HG03060 (cell line): ENCODE data around the gene CASP2.

Experiments
- ATAC-seq: cut with Tn5 transposase; IDR thresholded peaks from one replicate; pipeline ENCODE4 v1.9.1; 2021; ENCODE audit warnings: low read depth, moderate number of reproducible peaks; ENCODE audit not compliant: unreplicated experiment

CASP2 gene

DNA sequence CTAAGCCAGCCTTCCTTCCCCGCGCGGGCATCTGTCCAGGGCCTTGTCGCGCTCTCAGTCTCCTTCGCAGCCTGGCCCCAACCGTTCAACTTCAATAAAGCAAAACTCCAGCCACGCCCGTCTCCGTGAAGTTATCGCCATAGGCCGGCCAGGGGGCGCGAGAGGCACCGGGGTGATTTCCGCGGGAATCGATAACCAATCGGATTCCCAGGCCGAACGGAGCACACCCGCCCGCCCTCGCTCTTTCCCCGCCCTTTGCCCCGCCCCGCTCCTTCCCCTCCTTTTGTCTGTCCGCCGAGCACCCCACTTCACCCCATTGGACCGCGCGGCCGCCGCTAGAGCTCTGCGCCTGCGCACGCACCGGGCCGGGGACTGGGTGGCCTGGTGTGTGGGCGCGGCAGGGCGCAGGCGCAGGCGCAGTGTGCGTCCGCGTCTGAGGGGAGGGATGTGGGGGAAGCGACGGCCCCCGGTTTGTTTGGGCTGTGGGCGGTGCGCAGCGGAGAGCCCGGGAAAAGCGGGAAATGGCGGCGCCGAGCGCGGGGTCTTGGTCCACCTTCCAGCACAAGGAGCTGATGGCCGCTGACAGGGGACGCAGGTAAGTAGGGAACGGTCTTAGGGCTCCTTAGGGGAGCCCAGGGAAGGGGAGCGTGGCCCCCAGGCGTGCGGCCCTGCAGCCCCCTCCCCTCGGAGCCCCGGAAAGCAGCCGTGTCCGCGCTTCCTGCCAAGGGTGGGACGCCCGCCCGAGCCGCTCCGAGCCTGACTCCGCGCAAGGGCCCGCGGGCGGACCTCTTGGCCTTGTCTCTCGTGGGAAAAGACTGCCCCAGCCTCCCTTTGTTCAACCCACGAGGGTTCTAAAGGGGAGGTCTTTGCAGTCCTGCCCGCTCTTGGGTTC, at the start of gene CASP2:
TSS of gene CASP2 (plus strand) at position 417 of the 892 bp plus-strand sequence. CDS start at position 522, 105 bp downstream.
- peak; percentile 69 for ATAC-seq

DNA sequence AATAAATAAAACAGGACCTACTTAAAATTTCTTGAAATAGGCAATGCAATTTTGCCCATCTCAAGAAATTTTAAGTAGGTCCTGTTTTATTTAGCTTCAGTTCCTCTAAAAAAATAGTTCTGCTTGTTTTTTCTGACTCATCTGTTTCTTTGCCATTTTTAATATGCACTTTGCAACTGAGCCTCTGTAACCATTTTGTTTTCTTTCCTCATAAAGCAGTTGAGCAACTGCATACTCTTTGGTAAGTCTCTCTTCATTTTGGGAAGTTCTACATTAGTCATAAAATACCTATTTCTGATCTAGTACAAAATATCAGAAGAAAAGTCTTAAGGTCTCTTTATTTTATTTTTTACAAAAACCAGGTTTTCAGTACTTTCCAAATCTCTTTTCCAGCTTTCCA, 48.3 kb upstream of the CASP2 start:
- ATAC-seq = no peak

DNA sequence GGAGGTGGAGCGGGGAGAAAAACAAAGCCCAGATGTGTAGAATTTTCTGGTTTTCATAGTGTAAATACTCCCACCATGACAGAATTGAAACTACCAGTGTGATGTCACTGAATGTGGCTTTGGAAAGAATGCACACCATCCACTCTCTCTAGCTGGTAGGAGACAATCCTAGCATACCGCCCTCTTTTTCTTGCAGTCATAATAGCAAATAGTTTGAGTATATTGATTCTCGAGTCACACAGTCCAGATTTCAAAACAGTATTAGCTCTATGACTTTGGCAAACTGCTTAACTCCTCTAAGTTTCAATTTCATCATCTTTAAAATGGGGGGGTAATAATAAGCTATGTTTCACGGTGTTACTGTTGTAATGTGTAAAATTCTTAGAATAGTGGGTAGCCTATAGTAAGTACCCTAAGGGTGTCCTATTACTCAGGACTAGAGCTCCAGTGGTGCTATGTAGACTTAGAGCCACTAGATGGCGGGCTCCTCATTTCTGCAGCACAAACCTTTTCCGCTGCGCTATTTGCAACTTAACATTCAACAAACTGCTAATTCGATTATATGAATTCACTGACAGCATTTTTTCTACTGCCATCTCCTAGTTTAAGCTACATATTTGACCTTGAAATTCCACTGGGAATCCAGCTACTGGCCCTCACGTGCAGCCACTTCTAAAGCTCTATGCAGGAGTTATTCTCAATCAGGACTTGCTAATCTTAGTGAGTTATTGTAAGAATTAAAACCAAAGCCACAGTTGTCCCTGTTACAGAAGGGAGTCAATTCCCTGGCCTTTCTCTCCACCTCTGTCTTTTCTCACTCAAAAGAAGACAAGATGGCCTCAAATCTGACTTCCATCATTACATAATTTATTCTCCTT, 47.6 kb upstream of the CASP2 start:
- peak; percentile 74 for ATAC-seq

DNA sequence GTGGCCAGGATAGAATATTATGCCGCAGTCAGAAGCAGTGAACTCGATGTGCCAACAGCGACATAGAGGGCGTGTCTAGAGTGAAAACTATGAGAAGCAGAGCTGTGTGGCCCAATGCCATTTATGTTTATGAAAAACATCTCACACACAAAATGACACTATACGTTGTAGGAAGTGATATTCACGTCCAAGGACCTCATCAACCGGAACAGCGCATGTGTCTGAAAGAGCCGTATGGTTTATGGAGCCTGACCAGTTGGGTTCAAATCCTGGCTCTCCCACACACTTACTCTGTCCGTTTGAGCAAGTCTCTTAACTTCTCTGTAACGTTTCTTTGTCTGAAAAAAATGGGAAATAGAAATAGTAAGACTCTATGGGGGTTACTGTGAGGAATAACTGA, 45.8 kb upstream of the CASP2 start:
- no peak for ATAC-seq

DNA sequence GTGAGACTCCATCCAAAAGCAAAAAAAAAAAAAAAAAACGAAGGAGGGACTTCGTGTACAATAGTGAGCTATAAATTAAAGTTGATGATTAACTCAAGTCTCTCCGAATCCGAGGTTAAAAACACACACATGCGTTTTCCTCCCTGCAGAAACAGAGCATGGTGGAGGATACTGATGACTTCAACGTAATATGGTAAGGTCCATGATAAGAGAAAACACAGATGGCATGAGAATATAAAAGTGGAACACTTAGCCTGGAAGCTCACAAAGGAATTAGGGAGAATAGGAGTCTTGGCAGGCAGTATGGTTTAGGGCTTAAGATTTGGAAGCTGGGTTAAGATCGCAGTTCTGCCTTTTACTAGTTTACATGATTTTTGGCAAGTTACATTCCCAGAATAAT, 45.0 kb upstream of the CASP2 start:
- ATAC-seq = no peak

DNA sequence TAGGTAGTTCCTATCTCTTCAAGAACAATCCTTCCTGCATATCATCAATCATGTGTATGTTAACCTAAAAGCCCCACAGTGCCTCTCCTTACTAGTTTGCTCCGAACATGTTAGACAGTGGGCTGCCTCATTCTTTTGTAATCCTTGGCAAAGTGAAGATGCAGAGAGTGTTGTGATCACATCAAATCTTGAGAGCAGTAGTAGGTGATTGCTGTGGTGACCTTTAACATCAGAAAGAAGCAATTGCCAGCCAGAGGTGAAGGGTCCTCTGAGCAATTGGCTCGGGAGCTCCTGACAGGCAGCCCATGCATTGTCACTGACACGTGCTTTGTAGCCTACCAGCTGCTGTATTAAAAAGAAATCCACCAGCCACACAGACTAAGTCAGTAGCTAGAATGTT, 44.5 kb upstream of the CASP2 start:
- no peak for ATAC-seq

DNA sequence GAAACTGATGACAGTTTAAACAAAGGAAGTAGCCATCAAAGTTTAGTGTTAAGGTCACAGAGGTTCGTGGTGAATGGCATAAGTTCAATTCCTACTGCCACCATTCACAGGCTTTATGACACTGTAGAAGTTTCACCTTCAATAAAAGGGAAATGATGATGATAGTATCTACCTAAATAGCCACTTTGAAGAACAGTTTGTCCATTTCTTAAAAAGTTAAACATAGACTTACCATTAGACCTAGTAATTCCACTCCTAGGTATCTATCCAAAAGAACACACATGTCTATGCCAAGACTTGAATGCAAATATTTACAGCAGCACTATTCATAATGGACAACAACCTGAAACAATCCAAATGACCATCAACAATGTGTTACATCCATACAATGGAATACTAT, 43.8 kb upstream of the CASP2 start:
- no peak for ATAC-seq

DNA sequence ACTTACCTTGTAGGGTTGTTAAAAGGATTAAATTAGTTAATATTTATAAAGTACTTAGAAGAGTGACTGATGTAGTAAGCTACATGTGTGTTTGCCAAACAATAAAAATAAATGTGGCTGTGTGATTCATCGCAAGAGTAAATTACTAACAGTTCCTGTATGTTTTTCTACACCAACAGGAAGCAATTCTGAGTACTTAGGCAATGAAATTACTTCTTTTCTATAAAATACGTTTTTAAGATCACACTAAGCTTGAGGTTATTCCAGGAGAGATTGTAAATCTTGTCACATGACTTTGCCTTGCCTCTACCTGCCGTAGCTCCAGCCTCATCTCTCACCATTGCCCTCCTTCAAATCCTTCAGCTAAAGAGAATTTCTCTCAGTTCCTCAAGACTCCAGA, 43.0 kb upstream of the CASP2 start:
- ATAC-seq = no peak

DNA sequence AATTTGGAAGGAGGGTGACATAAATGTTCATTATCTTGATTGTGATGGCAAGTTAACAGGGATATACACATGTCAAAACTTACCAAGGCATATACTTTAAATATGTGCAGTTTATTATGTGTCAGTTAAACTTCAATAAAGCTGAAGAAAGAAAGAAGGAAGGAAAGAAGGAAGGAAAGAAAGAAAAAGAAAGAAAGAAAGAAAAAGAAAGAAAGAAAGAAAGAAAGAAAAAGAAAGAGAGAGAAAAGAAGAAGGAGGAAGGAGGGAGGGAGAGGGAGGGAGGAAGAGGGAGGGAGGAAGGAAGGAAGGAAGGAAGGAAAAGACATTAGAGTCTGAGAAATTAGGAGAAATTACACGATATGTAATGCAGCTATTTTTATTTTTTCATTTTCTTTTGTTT, 40.8 kb upstream of the CASP2 start:
- no peak for ATAC-seq

DNA sequence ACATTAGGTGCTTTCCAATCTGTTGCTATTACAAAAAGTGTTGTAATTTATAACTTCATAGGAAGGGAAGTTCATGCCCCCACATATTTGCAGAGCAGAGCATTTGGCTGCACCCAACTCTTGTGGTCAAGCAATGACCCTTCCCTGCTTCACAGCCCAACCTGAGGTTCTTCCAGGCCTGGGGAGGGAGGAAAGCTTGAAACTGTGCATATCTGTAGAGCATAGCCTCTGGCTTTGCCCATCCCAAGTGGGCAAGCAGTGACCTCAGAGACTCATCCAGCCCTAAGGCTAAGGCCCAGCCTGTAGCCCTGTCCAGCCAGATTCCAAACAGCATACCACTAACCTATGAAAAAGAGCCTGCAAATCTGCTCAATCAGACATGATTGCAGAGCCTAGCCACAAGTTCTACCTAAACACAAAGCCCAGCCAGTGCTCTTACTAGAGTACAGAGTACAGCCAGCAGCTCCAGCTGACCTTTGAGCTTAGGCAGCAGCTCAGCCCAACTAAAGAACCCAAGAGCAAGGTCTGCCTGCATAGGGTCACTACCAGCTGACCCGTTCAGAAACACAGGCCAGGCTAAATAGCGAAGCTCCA, 39.3 kb upstream of the CASP2 start:
- no peak for ATAC-seq

DNA sequence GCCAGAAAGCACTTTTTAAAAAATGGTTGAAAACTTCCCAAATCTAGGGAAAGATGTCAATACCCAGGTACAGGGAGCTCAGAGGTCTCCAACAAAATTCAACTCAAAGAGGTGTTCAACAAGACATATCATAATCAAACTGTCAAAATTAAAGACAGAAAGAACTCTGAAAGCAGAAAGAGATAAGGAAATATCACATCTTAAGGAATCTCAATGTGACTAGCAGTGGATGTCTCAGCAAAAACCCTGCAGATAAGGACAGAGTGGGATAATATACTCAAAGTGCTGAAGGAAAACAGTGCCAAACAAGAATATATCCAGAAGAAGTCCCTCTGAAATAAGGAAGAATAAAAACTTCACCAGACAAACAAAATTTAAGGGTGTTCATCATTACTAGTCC, 38.0 kb upstream of the CASP2 start:
- ATAC-seq = no peak

DNA sequence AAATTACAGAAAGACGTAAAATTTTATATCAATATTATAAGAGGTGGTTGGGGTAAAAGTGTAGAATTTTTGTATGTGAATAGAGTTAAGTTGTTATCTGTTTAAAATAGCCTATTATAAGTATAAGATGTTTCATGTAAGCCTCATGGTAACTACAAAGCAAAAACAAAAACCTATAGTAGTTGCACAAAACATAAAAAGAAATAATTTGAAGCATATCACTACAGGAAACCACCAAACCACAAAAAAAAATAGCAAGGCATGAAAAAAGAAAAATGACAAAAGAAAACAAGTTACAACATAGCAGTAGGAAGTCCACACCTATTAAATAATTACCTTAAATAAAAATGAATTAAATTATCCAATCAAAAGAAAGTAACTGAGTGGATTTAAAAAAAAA, 37.3 kb upstream of the CASP2 start:
- ATAC-seq = no peak

DNA sequence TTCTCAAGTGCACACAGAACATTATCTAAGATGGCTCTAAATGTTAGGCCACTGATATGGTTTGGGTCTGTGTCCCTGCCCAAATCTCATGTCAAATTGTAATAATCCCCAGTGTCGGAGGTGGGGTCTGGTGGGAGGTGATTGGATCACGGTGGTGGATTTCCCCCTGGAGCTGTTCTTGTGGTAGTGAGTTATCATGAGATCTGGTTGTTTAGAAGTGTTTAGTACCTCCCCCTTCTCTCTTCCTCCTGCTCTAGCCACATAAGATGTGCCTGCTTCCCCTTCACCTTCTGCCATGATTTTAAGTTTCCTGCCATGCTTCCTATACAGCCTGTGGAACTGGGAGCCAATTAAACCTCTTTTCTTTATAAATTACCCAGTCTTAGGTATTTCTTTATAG, 36.1 kb upstream of the CASP2 start:
- ATAC-seq = no peak

DNA sequence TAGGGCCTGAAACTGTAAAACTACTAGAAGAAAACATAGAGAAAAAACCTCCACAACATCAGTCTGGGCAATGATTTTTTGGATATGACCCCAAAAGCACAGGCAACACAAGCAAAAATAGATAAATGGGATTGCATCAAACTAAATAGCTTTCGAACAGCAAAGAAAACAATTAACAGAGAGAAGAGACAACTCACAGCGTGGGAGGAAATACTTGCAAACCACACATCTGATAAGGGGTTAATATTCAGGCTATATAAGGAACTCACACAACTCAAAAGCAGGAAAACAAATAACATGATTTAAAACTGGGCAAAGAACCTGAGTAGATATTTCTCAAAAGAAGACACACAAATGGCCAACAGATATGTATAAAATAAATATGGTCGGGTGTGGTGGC, 32.6 kb upstream of the CASP2 start:
- ATAC-seq = no peak

DNA sequence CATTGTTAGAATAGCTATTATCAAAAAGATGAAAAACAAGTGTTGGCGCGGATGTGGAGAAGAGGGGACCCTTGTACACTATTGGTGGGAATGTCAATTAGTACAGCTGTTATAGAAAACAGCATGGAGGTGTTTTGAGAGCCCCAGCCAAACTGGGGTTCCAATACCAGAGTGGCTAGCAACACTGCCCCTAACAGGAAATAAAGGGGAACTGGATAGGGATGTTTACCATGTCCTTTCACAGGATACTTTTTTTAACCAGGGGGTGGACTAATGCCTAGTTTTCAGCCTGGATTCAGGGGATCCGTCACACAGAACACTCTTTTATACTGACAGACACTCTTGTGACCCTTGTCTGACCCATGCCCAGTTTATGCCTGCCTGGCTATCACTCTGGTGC, 31.8 kb upstream of the CASP2 start:
- ATAC-seq = no peak

DNA sequence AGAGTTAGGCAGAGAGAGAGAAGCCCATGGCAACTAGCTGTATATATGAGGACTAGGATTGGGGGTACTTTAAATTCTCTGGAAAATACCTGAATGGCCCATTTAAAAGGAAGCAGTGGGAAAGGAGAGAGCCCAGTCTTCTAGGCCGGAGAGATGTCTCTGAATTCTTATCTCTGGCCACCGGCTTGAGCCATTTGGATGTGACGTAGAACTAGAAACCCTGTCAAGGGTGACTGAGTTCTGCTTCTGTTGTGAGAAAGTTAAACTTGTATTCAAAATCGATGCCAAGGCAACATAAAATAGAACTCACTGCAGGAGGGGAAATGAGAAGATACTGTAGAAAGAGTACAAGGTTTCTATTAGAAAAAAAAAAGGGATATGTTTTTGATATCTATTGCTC, 31.2 kb upstream of the CASP2 start:
- peak; percentile 78 for ATAC-seq

DNA sequence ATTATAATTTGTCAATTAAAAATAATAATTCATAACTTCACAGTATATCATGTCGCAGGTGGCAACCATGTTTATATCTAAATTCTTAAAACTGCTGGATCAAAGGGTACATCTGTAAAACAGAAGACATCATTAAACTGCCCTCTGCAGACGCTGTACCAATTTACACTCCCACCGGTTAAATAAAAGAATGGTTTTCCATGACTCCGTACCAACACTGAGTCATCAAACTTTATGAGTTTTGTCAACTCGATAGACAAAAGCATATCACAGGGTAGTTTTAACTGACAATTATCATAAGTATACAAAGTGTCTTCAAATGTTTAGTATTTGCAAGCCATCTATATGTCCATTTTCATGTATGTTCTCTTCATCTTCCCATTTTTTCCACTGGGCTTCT, 30.6 kb upstream of the CASP2 start:
- no peak for ATAC-seq

DNA sequence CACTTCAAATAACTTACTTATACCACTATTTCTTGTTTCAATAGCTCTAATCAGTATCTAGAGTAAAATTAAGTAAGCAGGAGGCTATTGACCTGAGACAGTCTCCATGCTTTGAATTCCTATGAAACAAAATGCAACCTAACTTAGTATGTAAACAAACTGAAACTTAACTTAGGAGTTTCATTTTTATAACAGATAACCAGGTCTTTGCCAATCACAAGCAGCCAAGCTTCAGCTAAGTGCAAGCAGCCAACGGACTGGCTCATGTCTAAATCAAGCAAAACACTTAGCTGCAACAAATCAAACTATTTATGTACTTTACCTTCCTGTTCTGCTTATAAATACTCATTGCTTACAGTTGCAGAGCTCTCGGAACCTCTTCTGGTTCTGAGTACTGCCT, 29.3 kb upstream of the CASP2 start:
- peak; percentile 29 for ATAC-seq

DNA sequence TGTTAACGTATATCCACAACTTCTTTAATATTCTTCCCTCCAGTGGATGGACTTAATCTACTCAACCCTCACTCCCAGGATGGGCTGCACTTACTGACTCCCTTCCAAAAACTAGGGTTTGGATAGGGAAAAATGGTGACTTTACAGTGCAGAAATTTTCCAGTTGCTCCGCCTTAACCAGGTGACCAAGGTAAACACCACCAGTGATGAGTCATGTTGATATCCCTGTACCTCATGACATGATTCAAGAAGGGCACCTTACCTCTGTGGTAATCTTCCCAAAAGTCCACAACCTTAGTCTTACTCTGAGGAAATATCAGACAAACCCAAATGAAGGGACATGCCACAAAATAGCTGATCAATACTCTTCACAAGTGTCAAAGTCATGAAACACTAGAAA, 28.4 kb upstream of the CASP2 start:
- ATAC-seq = no peak

DNA sequence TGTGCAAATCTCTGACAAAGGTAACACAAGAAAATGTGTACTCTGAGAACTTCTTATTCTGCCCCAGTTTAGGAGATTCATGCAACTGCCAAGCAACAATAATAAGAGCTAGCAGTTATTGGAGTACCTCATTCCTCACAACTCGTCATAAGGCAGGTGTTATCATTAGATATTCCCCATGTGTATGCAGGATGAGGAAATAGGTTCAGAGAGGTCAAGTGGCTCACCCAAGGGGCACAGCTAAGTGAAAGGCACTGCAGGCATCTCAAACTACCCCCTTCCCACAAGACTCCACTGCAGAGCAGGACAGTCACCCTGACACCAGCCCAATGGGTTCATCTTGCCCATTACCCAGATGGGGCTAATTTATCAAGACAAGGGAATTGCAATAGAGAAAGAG, 26.2 kb upstream of the CASP2 start:
- ATAC-seq = no peak
